GM19324 (cell line): ENCODE results near the gene BCL2A1.
A peak's percentile ranks its signal among the peaks of the same experiment; 100 is the strongest.

Experiments used
- ATAC-seq: cut with Tn5 transposase; IDR thresholded peaks from one replicate; pipeline ENCODE4 v1.9.1; 2021; ENCODE audit warnings: mild to moderate bottlenecking, moderate library complexity; ENCODE audit not compliant: unreplicated experiment, low FRiP score

The BCL2A1 gene

DNA sequence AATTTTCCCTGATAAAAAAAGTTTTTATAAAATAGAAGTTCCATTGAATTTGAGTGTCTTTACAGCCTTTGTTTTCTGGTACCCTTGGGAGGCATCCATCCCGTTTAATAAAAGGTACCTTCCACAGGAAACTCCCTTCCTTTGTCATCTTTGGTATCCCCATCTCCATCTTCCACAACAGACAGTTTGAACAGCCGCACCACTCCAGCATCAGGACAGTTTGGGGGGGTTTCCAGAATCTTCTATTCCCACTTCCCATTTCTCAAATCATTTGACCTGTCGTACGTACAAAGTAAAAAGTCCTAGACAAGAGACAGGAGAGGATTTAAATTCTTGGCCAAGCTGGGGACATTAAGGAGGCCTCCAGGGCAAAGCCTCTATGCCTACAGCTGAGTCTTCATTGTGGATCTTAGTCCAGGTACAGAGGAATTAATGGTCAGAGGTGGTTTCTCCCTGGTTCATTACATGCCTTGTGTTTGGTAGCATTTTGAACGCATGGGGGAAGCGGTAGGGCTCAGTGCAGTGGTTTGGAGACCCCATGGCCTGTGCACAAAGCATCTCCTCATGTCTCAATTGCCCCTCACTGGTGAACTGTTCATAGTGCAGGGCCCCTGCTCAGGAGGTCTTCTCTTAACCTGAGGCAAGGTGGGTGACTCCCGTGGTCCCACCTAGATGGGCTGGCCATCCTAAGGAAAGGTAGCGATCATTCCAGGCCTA is 19.4 kb upstream of the BCL2A1 start:
- ATAC-seq, result no peak

DNA sequence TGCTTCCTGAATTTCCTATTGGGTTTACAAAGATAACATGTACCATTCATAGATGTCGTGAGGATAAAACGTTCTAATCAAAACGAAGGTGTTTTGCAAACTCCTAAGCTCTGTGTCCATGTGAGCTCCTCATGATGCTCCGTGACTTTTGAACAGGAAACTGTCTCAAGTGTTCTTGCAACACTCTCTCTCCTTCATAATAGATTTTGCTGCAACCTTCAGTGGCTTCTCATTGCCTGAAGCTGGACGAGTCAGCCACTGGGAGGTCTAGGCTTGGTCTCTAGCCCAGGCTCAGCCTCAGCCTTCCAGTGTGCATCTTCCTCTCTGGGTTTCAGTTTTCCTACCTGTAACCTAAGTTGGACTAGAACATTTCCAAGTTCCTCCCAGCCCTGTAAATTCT is 18.7 kb upstream of the BCL2A1 start:
- no peak for ATAC-seq

DNA sequence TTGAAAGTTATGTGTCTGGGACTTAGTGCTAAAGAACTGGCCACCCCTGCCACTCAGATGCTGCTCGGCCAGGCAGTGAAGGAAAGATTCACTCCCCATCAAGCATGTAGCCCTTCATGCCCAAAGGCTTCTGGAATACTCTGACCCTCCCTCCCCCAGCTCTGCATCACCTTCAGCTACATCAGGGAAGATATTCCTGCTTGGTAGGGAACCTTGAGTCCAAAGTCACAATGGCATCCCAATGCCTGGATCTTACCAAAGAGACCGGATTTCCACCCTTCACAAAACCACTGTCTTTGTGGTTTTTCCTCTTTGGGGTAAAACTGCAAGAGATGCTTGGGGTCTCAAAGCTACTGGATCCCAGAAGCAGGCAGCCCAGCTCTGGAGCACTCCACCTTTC is 18.2 kb upstream of the BCL2A1 start:
- ATAC-seq, result no peak

DNA sequence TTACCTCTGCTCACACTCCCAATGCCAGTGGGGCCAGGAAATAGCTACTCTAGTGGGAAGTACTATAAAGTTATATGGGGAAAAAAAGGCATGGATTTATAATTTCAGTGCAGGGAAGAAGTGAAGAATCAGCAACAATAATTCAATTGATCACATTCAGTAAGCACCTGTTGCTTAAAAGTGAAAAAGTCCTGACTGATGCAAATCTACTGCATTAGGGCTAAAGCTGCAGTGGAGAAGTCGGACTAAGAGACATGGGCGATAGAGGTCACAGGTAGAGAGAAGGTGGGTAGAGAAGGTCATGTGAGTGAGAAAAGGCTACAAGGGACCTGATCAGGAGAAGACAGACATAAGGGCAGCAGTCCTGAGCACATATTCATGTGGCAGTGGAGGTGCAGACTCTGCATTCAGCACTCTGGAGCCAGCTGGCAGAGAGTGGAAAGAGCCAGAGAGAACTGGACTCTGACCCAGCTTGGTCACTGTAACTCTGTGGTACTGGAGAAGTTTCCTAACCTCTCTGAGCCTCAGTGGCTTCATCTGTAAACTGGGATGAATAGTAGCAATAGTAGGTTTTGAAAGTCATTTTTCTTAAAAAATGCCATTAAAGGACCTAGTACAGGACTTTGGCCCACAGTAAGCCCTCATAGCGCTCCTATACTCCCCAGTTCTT is 17.6 kb upstream of the BCL2A1 start:
- no peak for ATAC-seq

DNA sequence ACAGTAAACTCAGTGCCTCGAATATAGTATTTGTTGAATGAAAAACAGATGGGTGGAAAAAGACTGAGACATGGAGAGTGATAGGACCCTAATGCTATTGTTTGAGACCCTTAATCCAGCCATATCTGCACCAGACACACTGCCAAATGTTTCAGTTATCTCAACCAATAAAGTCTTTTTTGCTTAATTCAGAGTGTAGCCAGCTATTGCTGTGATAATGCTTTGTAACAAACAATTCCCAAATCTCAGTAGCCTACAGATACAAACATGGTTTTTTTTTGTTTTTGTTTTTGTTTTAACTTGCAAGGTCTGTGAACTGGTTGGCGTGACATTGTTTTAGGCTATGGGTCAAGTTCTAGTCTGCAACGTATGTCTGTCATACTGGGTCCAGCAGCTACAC is 17.0 kb upstream of the BCL2A1 start:
- no peak for ATAC-seq

DNA sequence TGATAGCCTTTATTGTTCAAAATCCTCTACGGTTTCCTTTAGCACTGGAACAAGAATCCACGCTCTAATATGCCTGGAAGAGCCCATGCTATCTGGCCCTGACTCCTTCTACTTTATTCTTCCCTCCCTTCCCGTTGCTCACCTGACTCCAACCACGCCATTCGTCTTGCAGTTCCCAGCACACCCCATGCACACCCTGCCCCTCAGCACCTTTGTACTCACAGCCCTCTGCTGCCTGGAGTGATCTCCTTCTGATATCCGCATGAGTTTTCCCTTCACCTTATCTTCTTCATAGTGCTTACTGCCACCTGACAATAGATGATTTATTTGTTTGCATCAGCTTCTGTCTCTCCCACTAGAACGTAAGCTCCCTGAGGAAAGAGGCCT is 16.6 kb upstream of the BCL2A1 start:
- no peak for ATAC-seq

DNA sequence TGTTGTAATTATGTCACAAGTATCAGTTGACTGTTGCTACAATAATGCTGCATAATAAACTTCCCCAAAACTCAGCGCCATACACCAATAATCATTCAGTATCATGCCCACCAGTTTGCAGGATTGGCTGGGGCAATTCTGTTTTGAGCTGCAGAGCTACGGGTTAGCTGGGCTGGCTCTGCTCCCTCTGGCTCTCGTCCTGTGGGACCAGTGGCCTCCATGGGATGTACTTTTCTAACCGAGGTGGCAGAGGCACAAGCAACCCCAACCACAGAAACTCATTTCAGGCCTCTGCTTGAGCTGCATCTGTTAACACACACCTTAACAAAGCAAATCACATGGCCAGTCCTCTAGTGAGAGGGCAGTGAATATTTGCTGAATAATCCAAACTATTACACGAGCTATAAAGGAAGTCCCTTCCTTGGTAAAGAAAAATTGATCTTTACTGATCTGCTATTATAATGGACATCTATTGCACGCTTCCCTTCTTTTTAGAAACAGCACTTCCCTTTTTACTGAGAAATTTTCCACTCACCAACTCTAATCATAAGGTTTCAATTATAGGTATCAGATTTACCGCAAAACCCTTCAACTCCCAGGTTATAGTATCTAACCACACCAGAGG is 10.9 kb upstream of the BCL2A1 start:
- ATAC-seq, result no peak

DNA sequence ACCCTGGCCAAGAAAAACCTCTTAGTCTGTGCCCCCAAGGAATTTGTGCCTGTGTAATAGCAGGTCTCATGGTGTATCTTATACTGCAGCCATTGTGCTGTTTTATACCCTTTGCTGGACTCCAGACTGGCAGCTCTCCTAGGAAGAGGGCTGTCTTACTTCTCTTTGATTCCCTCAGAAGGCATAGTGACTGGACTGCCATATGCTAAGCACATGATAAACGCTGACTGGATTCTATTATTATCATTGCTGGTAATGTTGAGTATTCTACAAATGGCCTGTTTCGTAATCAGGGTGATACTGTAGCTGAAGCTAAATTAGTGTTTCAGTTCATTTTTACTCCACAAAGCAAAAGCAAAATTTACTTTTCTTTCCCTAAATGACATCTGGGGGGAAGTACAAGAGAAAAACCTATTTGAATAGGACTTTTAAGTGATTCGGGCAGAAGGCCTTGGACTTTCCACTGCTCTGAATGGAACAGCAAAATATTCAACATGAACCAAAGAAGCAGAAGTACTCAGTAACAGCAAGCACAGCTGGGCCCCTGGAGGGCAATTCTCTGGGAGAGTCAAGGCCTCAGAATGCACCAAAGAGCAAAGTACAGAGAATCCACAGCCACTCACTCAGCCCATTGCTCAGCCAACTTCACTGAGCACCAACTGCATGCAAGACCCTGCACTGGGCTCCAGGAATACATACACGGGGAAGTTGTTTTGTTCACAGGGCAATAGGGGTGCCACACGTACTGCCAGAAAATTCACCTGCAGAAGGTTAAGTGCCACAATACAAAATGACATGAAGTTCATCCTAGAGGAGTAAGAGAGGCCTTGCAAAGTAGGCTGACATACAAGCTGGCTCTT is 7.9 kb upstream of the BCL2A1 start:
- peak; percentile 58 for ATAC-seq

DNA sequence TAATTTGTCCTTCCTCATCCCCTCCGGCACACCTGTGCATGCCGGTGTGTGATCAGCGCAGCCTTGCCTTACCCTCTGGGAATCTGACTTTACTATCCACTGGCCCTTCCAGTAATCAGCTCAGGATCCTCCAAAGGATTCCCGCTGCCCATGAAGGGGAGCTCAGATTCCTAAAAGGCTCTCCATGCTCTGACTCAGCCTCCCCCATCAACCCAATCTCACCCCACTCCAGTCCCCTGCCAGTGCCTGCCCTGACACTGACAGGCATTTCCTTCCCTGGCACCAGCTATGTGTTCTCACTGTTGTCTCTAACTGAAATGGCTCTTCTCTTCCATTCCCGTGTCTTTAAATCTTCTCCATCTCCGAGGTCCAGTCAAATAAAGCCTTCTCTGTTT is 7.3 kb upstream of the BCL2A1 start:
- peak; percentile 10 for ATAC-seq

DNA sequence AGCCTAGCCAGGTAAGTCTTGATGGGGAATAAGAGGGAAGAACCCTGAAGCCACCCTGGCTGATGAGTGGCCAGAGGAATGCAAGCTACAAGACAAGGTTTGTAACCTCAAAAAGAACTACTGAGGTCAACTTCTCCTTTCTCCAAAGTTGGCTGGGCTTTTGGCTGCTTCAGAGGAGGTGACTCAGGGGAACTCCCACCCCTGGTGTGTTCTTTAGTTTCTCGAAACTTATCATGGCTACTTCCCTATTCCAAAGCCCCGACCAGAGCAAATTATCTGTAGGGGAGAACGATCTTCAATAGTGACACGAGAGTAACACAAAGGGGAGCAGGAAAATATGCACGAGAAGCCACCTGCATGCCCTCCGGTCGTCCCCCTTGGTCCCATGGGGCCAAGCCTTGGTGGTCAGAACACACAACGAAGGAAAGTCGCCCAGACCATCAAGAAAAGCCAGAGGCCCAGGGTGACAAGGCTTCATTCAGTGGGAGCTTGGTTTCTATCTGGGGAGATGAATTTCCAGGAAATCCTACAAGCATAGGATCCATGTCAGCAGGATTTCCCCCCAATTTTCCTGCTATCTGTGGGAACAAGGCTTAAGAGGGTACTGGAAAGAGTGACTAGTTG is 6.5 kb upstream of the BCL2A1 start:
- ATAC-seq, result peak; percentile 42

DNA sequence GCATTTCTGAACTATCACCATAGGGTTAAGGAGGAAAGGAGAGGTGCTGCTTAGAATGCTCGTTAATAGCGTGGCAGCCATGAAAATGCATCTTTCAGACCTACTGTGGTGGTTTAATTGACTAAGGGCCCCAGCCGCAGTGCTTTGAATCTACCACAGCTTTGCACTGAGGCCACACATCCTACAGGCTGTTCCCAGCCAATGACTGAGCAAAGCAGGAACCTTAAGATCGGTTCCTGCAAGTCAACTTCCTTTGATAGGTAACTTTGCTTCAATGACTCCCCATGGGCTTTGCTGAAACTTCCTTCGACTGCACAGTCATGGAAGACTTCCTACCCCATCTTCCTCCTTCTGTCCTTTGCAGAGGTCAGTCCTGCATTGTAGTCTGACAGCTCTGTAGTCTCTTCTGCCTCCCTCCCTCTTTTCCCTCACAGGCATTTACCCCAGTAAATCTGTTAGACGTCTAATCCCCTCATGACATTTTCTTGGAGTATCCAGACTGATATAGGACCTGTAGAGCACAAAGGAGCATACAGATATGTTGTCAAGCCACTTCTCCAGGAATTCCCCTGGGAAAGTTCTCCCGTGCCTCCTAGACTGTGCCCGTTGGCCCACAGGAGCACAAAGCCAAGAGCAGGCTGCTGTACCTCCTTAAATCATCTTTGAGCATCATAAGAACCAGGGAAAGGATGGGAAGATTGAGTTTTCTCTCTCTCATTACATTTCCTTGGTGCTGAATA is 2.6 kb upstream of the BCL2A1 start:
- ATAC-seq, result no peak

DNA sequence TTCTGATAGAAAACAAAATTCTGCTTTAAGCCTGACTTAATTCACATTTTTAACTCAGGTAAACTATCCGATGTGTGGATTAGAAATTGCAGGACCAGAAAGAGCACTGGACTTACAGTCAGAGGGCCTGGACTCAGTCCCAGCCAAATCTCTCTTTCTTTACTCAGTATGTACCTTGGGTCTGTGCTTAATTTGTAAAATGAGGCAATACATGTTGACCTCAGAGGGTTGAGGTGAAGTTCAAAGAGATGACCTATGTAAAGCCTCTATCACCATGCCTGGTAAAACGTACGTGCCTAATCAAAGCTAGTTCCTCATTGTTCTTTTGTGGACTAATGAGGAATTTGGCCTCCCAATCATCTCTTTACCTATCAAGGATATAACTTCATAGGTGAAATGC is 1.9 kb upstream of the BCL2A1 start:
- ATAC-seq, result no peak

DNA sequence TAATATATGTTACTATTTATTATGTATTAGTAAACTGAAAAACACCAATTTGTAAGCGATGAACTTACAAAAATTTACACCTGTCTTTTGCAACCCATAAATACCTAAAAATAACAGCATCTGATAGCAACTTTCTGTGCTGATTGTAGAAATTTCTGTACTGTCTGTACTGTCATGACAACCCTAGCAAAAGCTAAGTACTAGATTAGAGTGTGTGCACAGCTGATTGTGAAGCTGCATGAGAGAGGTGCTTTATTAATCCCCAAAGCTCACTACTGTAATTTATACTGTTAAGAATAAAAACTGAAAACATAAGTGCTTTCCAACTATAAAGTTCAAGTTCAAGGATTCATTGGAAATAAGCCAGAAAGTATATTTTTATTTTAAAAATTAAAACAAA is 815 bp downstream of the BCL2A1 start:
- no peak for ATAC-seq

DNA sequence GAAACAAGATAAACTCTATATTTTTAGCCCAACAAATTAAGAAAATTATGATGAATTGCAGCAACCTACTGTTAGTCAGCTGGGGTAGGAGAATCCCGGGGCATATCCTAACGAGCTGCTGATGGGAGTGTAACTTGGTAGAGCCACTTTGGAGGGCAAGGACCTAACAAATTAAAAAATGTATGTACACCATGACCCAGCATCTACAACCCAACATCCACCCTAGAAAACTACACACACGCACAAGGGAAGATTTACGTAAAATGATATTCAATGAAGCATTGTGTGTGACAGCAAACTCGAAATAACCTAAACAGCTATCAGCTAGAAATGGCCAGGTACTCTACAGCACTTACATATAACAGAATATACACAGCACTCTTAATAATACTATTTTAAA is 1.9 kb downstream of the BCL2A1 start:
- ATAC-seq, result no peak

DNA sequence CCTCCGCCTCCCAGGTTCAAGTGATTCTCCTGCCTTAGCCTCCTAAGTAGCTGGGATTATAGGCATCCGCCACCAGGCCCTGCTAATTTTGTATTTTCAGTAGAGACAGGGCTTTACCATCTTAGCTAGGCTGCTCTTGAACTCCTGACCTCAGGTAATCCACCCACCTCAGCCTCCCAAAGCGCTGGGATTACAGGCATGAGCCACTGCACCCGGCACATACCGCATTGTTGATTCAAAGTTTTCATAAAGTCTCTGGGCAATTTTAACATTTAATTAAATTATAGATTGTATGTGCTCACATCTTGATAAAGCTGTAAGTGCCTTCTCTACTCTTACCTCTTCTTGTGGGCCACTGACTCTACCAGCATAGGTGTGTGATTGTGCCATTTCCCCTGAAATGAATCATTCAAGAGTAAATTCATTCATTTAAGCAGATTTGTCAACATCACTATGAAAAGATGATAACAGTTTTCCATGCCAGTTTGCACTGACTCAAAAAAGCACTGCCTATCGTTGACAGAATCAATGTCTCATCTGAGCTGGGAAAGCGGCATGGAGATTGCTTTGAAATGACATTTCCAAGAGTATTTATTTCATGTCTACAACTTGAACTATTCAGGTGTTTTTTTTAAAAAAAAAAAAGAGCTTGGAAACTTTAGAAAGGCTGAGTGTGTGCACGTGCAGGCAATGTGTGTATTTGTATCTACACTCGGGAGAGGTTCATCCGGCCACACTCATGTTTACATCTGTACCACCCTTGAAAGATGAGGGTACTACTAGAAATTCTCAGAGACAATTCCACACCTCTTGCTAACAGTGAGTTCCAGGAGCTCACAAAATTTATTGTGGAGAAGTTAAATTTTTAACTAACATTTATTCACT is 3.5 kb downstream of the BCL2A1 start:
- ATAC-seq, result no peak

DNA sequence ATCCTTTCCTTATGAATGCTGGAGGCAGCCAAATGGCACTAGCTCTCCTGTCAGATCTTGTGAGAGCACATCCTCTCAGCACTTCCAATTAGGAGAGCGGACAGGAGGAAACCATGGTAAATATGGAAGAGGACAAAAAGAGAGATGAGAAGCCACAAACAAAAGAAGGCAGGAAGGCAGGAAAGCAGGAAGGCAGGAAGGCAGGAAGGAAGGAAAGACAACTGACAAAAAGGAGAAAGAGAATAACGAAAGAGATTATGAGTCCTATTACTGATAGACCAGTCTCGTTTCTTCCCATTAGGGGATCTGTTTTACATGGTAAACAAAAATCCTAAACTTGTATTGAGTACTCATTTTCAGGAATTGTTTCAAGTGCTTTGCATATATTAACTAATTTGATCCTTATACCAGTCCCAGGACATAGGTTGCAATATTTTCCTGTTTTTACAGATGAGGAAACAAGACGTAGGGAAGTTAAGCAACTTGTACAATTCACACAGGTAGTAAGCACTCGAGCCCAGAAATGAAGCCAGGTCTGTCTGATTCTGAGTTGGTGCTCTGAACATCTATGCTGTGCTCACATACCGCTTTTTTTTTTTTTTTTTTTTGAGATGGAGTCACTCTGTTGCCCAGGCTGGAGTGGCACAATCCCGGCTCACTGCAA is 4.2 kb downstream of the BCL2A1 start:
- no peak for ATAC-seq

DNA sequence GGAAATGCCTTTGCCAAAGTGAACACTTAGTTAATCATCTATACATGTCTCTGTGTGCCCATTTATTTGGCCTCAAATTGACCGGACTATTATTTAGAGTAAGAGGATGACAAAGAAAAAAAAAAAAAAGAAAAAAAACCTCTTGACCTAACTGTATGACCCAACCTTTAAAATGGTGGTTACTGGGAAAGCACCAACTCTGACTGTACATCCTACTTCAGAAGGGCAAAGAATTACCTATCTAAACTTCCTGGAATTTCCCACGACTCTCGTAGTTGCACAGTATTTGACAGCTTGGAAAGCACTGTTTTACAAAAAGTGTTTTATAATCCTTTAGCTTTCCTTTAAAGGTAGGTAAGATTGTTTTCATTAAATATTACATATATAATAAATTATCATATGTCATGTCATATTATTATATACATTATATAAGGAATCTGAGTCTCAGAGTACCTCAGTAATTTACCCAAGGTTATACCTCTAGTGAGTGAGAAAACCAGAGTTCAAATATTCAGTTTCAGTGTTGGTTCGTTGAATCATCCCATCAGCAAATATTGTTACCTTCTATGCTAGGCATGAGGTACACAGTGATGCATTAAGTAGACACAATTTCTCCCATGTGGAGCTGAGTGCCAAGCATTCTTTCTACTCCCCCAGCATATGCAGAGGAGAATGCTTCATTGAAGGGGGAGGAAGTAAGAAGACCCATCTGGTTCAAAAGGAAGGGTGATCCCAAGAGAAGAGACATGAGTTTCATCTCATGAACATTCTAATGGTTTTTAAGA is 5.0 kb downstream of the BCL2A1 start:
- no peak for ATAC-seq
